ENCODE measurements around the gene ZNF469. TPM values are rescaled to one million over a fixed set of nuclear protein-coding genes. Genes with fewer than 3 reads are reported as not detected.

Gene ZNF469
- total RNA-seq, 4 donors from 2014 or later: 0.18 to 1.7 (median 0.64) TPM

DNA sequence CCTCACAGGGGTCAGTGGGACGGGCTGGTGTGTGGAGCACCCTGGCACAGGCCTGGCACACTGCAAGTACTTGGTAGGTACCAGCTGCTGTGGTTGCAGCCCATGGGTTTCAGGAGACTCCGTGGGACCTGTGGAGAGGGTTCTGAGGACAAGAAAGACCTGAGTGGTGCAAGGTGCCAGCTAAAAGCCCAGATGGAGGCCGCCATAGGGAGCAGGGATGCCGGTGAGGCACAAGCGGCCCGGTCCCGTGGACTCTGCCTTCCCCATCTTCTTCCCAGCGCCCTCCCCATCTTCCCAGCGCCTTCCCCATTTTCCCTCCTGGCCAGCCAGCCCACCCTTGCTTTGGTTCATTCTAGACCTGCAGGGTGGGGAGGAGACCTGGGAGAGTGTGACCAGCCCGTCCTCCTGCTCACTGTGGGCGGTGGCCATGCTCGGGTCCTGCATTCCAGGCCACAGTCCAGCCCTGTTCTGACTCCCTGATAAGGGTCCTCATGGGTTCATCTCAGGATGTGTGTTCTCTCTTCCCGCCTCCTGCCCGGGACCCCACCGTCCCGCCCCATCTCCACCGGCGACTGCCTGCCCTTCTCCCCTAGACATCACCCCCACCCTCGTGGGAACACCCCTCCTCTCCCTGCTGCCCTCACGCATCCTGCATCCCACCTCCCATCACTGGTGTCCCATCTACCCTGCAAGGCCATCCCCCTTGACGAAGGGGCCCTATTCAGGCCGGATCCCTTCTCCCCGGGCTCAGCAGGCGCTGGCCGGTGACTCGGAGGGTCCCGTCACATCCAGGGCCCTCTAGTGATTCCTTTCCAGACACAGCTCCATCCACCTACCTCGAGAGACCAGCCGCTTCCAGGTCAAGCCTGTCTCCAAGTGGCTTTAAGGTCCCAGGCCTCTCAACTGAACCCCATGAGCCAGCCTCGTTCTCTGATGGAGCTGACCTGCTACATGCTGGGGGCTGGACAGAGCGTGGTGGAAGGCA, 3.4 kb downstream of the ZNF469 start:
- Histone ChIP-seq H3K9me3 (no peaks in the 10 kb centered on the region), H3K27ac (no peak overlapping the region), H3K36me3 (no peaks in the 10 kb centered on the region), H3K4me1 (peaks cover 0 to 12% (median 2%) of the 10 kb centered on the region in 4 donors), H3K4me3 (no peak overlapping the region), H3K27me3 (peaks cover 0 to 13% of the 10 kb centered on the region in 2 donors)
- DNase-seq: no peak
- TF ChIP-seq, protein P1, sequence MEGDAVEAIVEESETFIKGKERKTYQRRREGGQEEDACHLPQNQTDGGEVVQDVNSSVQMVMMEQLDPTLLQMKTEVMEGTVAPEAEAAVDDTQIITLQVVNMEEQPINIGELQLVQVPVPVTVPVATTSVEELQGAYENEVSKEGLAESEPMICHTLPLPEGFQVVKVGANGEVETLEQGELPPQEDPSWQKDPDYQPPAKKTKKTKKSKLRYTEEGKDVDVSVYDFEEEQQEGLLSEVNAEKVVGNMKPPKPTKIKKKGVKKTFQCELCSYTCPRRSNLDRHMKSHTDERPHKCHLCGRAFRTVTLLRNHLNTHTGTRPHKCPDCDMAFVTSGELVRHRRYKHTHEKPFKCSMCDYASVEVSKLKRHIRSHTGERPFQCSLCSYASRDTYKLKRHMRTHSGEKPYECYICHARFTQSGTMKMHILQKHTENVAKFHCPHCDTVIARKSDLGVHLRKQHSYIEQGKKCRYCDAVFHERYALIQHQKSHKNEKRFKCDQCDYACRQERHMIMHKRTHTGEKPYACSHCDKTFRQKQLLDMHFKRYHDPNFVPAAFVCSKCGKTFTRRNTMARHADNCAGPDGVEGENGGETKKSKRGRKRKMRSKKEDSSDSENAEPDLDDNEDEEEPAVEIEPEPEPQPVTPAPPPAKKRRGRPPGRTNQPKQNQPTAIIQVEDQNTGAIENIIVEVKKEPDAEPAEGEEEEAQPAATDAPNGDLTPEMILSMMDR (IDR thresholded peaks at IDR 0.05): no peak
- no peak for TF ChIP-seq POLR2A (IDR thresholded peaks at IDR 0.05)

DNA sequence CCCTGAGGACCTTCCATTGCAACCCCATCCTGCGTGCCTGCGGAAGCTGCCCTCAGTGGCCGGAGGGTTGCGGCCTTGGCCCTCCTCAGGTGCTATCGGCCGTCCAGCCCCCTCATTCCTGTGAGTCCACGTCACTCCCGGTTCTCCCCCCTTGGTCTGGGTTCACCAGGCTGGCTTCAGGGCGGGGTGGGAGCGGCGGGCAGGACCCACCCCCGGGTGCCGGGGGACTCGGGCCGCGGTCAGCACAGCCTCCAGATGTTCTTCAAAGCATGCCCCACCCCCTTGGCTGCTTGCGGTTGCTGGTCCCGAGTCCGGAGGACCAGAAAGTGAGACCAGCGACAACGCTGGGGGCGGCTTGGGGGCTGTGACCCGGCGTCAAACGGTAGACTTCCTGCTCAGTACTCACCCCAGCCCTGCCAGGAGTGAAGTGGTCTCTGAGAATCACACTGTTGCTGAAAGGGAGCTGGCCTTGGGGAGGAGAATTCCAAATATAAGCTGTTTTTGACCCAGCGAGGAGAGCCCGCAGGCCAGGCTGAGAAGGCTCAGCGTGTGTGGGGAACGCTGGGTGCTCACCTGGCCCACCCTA, 4.5 kb downstream of the ZNF469 start:
- no peak for TF ChIP-seq POLR2A (IDR thresholded peaks at IDR 0.05)
- TF ChIP-seq, protein P1 (IDR thresholded peaks at IDR 0.05): no peak
- H3K36me3 ChIP-seq: no peaks in the 10 kb centered on the region
- H3K4me1 ChIP-seq: peaks cover 0 to 12% (median 2%) of the 10 kb centered on the region in 4 donors
- no peaks in the 10 kb centered on the region for H3K9me3 ChIP-seq
- H3K27me3 ChIP-seq: peaks cover 0 to 13% of the 10 kb centered on the region in 2 donors
- no peak for DNase-seq
- H3K27ac ChIP-seq: no peak overlapping the region
- H3K4me3 ChIP-seq: no peak overlapping the region

DNA sequence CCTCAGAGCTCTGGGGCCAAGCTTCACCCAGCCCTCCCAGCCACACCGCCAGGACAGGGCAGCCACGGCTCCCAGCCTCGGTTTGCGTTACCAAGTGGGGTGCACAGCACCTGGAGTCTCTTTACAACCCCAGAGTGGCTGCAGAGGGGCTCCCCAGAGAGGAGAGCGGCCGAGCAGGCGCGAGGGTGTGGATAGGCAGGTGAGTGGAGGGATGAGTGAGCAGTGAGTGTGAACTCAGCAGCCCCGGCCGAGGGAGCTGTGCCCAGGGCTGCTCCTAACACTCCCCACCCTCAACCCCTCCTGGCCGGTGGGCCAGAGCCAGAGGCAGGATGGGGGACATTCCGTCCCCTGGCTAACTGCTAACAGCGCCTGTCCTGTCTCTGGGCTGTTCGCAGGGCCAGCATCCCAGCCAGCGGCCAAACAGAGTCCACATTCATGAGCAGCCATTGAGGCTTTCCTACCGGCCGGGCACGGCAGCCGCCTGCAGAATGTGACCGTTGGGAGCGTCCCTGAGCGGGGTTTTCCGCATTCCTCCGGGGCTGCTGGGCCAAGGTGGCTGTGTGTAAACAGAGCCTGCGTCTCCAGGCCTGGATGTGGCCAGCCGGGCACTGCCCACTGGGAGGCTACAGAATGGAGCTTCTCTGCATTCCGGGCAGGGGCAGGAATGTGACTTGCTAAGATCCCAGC, 5.3 kb downstream of the ZNF469 start:
- DNase-seq: peak in 1 of 3 donors; percentile 63
- peaks cover 0 to 12% (median 0%) of the 10 kb centered on the region in 4 donors for H3K4me1 ChIP-seq
- H3K27me3 ChIP-seq: peaks cover 0 to 13% of the 10 kb centered on the region in 2 donors
- H3K36me3 ChIP-seq: no peaks in the 10 kb centered on the region
- H3K27ac ChIP-seq: no peak overlapping the region
- no peak overlapping the region for H3K4me3 ChIP-seq
- H3K9me3 ChIP-seq: no peaks in the 10 kb centered on the region
- no peak for TF ChIP-seq POLR2A (IDR thresholded peaks at IDR 0.05)
- TF ChIP-seq, protein P1 (IDR thresholded peaks at IDR 0.05): no peak

- Histone ChIP-seq H3K9me3 (no peaks in the 10 kb centered on the region), H3K27me3 (peaks cover 0 to 6% of the 10 kb centered on the region in 2 donors), H3K36me3 (no peaks in the 10 kb centered on the region), H3K27ac (no peak overlapping the region), H3K4me3 (no peak overlapping the region), H3K4me1 (peaks cover 0 to 4% (median 0%) of the 10 kb centered on the region in 4 donors)
- DNase-seq: no peak
- no peak for TF ChIP-seq POLR2A (IDR thresholded peaks at IDR 0.05)
- TF ChIP-seq, protein P1 (IDR thresholded peaks at IDR 0.05): no peak
Measured at GRCh38 chr16:88389191-88389590, 6.4 kb downstream of the ZNF469 start.

DNA sequence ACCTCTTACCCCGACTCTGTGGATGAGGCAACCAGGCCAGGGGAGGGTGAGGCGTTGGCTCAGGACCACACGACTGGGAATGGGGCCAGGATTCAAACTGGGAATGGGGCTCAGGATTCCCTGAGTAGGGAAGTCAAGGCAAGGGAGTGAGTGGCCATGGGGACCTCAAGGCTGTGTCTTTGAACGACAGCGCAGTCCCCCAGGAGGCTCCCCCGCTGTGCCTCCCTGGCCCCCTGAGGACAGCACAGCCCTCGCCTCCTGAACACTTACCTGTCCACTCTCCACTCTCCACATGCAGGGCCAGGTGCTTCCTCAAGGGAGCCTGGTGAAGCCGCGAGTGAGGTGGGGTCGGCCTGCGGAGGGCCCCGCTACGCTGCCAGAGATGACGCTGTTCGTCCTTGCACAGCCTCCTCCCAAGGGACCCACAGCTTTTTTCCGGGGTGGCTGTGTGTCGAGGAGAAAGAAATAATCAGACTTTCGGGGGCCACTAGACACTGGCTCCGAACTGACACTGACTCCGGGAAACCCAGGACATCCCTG, 6.9 kb downstream of the ZNF469 start:
- no peaks in the 10 kb centered on the region for H3K36me3 ChIP-seq
- H3K27me3 ChIP-seq: peaks cover 0 to under 1% of the 10 kb centered on the region in 2 donors
- DNase-seq: no peak
- no peaks in the 10 kb centered on the region for H3K4me1 ChIP-seq
- TF ChIP-seq POLR2A (IDR thresholded peaks at IDR 0.05): no peak
- TF ChIP-seq, protein P1 (IDR thresholded peaks at IDR 0.05): no peak
- no peak overlapping the region for H3K4me3 ChIP-seq
- H3K9me3 ChIP-seq: no peaks in the 10 kb centered on the region
- no peak overlapping the region for H3K27ac ChIP-seq

All from Peyer's patch (tissue), 4 donors.